ENCODE data around the gene ACACA.
"Not testable (repeated sequence)": the region's sequence is repeated elsewhere in the genome, so short reads cannot be mapped to it uniquely, and the experiment has no call there.

ACACA gene

GRCh38 chr17:37167756-37168155 is 238.9 kb downstream of the ACACA start:
- no peak for DNase-seq

DNA sequence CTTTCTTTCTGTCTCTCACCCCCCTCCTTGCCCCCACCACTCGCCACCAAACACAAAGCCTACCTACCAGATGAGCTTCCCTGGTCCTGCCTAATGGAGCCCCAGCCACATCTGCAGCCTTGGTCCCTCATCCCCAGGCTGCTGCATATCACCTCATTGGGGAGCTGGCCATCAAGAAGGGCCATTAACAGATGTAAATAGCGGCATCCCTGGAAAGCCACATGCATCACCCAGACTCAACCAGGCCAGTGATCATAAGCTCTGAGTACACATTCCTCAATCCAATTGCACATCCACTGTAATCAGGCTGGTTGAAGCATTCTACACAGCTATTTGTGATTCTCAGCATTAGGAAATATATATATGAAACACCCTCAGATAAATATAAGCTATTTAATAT is 242.6 kb downstream of the ACACA start:
- no peak for DNase-seq

DNA sequence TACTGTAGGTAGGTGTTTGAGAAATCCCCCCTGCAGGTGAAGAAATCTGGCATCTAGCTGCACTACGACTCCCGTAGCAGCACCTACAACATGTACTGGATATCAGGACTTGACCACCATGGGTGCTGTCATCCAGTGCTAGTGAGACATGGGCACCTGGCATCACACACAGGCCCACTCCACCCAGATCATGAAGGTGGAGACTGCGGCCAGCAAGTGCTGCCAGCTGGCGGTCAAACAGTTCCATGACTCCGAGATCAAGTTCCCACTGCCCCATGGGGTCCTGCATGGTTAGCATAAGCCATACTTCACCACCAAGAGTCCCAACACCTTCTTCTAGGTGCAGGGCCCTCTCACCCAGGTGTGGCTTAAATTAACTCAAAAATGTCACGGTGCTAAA is 243.8 kb downstream of the ACACA start:
- no peak for DNase-seq

DNA sequence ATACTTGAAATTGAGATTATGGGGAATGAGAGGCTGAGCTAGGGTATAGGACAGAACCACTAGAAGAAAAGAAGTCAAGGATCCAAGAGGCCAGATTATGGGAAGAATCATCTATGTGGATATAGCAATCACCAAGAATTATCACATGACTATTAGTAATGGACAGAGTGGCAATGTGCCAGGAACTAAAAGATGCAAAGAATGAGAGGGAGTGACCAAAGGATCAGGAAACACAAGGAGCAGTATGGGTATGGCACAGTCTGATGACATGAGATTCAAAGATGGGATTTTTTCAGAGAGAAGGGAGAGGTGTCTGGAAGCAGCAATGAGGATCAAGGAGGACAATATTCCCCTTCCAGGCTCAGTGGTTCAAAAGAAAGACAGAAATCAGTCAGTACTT is 245.7 kb downstream of the ACACA start:
- no peak for DNase-seq

DNA sequence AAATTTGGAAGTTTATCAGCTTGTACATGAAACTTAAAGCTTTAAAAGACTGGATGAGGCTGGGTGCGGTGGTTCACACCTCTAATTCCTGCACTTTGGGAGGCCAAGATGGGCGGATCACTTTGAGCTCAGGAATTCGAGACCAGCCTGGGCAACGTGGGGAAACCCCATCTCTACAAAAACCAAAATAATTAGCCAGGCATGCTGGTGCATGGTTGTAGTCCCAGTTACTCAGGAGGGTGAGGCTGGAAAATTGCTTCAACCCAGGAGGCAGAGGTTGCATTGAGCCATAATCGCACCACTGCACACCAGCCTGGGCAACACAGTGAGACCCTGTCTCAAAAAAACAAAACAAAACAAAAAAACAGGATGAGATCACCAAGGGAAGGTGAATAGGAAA is 248.3 kb downstream of the ACACA start:
- no peak for DNase-seq

- no peak for DNase-seq
These were observed 258.5 kb downstream of the ACACA start for GRCh38 chr17:37148156-37148555.

DNA sequence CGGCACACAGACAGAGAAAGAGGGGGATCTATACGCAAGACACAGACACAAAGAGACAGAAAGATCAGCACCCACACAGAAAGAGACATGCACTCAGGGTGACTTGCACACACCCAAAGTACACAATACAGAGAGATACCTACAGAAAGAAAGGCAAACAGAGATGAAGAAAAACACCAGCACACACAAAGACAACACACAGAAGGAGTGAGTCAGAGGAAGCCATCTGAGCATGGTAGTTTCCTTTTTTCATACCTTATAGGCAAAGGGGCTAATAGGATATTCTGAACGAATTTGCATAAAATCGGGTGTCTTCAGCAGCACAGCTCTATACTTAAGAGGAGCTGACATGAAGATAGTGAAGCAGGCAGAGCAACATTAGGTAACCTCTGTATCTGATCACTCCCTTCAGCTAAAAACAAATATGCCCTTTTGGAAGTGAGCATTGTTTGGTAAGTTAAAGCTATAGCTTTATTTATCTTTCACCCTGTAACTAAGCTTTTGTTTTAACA is 259.3 kb downstream of the ACACA start:
- DNase-seq = no peak

DNA sequence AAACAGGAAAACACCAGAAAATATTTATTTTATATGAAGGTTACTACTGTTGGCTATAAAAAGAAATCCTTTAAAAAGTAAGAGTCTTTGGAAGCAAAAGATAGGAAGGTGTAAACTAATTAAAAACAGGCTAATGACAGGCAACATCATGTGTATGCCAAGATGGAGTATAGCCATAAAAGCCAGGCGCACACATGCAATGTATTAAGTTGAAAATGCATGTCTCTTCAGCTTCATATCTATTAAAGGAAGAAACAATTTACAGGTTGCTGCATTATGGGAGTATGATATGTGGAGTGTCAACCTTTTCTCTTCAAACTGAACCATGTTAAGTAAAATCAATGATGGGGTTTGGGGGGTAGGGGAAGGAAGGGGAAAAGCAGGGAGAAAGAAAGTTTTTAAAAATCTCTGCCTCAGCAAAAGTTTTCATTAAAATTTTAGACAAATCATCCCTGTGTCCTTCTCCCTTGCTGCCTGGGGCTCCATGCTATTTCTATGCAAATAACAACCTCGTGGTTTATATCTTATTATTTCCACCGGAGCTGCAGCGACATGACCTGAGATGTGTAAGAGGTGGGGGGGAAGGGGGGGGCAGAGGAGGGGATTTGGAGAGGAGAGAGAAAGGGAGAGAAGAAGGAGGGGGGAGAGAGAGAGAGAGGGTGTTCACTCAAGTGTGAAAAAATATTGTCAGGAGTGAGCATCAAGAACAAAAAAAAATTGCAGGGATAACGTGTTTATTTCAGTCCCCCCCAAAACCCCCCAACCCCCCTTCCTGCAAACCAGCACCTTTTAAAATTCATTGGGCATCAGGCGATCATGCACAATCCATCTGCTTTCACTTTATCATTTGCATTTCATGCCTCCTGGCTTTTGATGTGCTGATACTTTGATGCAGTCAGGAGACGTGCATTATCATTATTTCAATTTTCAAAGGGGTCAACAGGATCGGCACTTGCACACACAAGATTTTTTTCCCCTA is 260.3 kb downstream of the ACACA start:
- no peak for DNase-seq

GRCh38 chr17:37144075-37144701 is 262.4 kb downstream of the ACACA start:
- no peak for DNase-seq

DNA sequence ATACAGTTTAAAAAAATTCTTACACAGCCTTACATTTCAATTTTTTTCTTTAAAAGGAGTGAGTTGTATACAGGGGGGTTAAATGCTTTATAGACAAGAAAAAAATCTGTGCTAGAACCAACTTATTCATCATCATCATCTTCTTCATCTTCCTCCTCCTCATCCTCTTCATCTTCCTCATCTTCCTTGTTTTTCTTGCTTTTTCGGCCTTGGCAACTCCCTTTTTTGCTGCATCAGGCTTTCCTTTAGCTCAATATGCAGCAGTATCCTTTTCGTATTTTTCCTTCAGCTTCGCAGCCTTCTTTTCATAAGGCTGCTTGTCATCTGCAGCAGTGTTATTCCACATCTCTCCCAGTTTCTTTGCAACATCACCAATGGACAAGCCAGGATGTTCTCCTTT is 263.1 kb downstream of the ACACA start:
- not testable (repeated sequence) for DNase-seq

DNA sequence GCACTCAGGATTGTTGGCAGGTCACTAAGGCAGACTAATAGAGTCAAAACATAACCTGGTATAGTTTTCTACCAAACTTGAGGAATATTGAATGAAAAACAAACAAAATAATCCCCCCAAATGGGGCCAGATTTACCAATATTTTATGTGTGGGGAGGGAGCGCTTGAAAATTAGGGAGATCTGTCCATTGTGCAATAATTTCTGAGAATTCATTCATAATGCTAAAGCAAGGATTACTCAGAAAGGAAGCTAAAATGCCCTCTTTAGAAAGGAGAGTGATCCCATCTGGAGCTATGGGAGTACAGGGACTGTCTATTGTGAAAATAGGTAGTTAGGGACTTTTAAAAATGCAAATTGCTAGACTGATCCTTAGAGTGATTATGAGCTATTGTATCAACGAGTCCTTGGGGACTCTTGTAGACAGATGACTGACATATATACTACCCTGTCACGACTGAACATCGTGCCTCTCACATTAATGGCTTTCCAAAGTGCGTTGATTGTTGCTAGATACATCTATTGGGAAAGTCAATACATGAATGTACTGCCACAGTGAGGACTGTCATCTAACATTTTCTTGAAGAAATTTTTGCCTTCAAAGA is 264.2 kb downstream of the ACACA start:
- DNase-seq = no peak

DNA sequence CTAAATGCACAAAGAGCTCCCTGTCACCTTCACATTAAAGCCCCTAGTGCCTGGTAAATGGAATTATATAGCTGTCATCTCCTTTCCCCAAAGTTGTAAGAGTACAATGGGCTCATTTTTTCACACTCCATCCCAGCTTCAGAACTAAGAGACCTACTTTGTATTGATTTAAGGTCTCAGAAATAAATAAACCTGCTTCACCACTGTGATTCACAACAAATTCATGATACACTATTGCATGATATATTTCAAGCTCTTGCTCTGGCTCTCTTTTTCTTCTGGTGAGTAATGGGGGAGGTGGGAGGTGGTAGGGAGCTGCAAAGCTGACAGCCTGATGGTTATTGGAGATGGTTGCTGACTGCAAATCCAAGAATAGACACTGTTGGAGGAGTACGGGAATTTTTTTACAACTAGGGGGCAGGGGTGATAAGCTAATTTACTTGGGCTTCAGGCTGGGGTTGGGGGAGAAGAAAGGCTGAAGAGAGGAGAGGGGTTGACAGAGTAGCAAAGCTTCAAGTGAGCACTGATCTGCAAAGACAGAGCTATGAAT is 268.0 kb downstream of the ACACA start:
- DNase-seq = no peak

DNA sequence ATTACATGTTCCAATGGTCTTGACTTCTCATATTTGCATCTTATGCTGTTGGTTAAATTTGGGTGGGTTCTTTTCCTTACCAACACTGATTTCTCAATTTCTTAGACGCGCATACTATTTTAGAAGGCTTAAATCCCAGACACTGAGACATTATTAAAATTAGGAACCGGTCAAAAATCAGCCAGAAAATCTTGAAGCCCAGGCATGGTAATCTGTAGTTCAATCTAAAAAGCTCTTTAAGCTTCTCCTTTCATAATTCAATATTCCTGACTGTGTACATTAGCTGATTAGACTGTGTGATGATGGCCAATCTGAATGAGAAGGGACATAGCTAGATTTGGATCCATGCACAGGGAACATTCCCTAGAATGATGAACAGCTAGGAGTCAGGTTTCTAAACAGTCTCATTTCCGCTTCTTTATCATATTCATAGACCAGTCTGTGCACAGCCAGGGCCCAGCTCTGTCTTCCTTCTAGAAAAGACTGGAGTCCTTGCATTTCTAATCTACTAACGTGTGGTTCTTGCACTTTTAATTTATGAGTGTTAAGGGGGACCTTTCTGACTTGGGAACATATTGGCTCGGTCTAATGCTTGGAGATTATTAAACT is 268.6 kb downstream of the ACACA start:
- no peak for DNase-seq

GRCh38 chr17:37137070-37137610 is 269.5 kb downstream of the ACACA start:
- DNase-seq = no peak

- no peak for DNase-seq
These were observed 271.1 kb downstream of the ACACA start for GRCh38 chr17:37135576-37135975.

- DNase-seq = no peak
These were observed 272.6 kb downstream of the ACACA start for GRCh38 chr17:37134050-37134449.

GRCh38 chr17:37133136-37133535 is 273.5 kb downstream of the ACACA start:
- DNase-seq = no peak

DNA sequence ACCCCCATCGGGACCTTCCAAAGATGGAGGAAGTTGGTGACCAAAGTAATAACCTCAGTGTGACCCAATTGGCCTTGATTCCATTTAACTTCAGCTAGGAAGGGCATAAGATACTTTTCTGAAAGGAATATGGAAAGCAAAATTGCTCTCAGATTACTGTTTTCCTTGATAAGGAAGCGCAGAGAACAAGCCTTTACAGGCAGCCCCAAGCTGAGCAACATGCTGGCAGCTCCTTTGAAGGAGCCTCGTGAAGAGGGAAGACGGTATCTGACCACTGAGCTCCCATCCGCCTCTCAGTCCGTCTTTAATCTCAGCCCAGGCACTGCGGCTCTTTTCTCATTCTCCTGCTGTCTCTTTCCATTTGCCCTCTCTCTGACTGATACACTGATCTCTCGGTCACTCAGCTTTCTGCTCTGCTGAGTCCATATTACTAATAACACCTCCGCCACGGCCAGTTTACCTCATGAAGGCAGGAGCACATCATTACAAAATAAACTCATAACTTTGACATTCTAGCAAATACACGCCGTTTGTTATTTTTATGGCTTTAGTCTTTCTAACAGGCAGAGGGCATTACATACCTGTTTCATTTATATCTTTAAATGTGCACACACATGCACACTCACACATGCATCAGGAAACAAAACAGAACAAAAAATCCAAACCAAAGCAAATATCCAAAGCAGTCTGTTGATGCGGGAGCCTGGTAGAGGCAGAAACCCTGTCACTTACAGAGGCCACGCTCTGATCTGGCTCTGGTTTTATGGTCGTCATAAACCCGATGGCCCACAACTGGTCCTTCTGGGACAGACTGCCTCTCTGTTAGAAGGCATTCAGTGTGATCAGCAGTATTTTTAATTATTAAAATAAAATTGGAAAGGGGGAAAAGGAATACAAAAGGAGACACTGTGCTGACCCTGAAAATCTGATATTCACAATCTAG is 274.7 kb downstream of the ACACA start:
- no peak for DNase-seq

DNA sequence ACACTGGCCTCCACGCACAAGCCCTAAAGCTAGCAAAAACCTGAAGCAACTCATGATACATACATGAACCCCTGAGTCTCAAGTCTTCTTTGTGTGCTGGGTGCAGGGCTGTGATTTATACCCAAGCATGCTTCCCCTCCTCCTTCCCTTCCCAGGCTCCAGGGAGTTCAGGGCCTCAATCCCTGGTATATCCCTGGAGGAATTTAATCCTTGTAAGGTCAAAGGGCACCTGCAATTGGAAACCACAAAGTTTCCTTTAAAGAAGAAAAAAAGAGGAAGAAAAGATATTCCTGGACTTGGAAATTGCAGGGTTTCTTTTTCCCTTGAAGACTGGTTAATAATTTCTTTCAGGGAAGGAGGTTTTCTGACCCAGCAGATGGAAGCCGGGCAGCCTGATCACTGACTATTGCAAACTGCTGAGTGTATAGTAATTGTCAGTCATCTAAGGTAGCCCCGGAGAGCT is 275.6 kb downstream of the ACACA start:
- DNase-seq = no peak

DNA sequence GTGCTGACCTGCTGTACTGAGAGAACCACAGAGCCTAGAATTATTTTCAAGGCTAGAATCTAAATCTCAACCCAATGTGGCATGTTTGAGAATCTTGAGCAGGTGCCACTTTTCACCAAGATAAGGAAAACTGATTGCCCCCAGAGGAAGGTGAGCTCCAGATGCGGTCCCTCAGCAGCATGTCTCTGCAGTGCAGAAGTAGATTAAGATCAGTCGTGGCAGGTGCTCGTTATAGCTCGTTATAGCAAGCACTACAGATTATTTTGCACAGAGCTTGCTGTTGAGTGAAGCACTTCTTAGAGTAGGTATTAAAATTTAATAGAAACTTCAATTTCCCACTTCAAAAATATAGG is 281.8 kb downstream of the ACACA start:
- DNase-seq = no peak
